NCI-H1048 (cell line): Measurements from ENCODE around the gene TBC1D22A.

Experiments used
- DNase-seq: peaks from one replicate; lab custom pipeline; 2025; lab: John Stamatoyannopoulos, UW

The TBC1D22A gene

GRCh38 chr22:47201996-47202818, 439.8 kb downstream of the TBC1D22A start:
- DNase-seq = no peak

- DNase-seq = no peak
Observed at GRCh38 chr22:47202819-47203553, 440.5 kb downstream of the TBC1D22A start.

GRCh38 chr22:47203554-47203991, 441.1 kb downstream of the TBC1D22A start:
- DNase-seq = no peak

- DNase-seq = no peak
Observed at GRCh38 chr22:47204002-47204979, 441.8 kb downstream of the TBC1D22A start.

- DNase-seq = no peak
Observed at GRCh38 chr22:47205081-47205491, 442.6 kb downstream of the TBC1D22A start.

GRCh38 chr22:47205554-47205953, 443.1 kb downstream of the TBC1D22A start:
- no peak for DNase-seq

- no peak for DNase-seq
Observed at GRCh38 chr22:47206164-47206563, 443.7 kb downstream of the TBC1D22A start.

GRCh38 chr22:47206666-47207218, 444.3 kb downstream of the TBC1D22A start:
- no peak for DNase-seq

- no peak for DNase-seq
Observed at GRCh38 chr22:47207387-47207786, 444.9 kb downstream of the TBC1D22A start.

- no peak for DNase-seq
Observed at GRCh38 chr22:47207846-47208554, 445.6 kb downstream of the TBC1D22A start.

GRCh38 chr22:47208630-47209029, 446.2 kb downstream of the TBC1D22A start:
- DNase-seq = no peak

- DNase-seq = no peak
Observed at GRCh38 chr22:47209040-47209514, 446.6 kb downstream of the TBC1D22A start.

- DNase-seq = no peak
Observed at GRCh38 chr22:47209547-47210023, 447.1 kb downstream of the TBC1D22A start.

- DNase-seq = no peak
Observed at GRCh38 chr22:47210112-47210657, 447.7 kb downstream of the TBC1D22A start.

- DNase-seq = no peak
Observed at GRCh38 chr22:47210686-47211085, 448.2 kb downstream of the TBC1D22A start.

GRCh38 chr22:47213571-47214230, 451.3 kb downstream of the TBC1D22A start:
- no peak for DNase-seq

GRCh38 chr22:47215851-47216250, 453.4 kb downstream of the TBC1D22A start:
- DNase-seq = no peak

GRCh38 chr22:47218671-47219070, 456.2 kb downstream of the TBC1D22A start:
- no peak for DNase-seq

GRCh38 chr22:47219789-47220188, 457.3 kb downstream of the TBC1D22A start:
- DNase-seq = no peak

GRCh38 chr22:47220752-47221151, 458.3 kb downstream of the TBC1D22A start:
- DNase-seq = no peak
